RWPE2 (cell line): ENCODE measurements around the gene ARFIP2.
"Not testable (repeated sequence)": the region's sequence is repeated elsewhere in the genome, so short reads cannot be mapped to it uniquely, and the experiment has no call there.

Experiments
- ATAC-seq: fragments of 200-7000 bp; cut with Tn5 transposase; 3 replicates; pipeline ENCODE4 v1.9.1; 2021; ENCODE audit warnings: low read depth
- DNase-seq: peaks from one replicate; pipeline ENCODE4 v3.0.0-alpha.2; 2020; ENCODE audit warnings: low spot score
- H3K27ac ChIP-seq: fragments of 450-650 bp; 2 replicates; pipeline ENCODE4 v1.5.1; 2017; ENCODE audit warnings: mild to moderate bottlenecking; ENCODE audit not compliant: poor library complexity, severe bottlenecking
- H3K27me3 ChIP-seq: fragments of 250-450 bp; sonication (Bioruptor Pico); 2 replicates; pipeline ENCODE4 v1.5.1; 2021; ENCODE audit warnings: mild to moderate bottlenecking, moderate library complexity; ENCODE audit not compliant: insufficient read depth, poor library complexity, severe bottlenecking
- H3K36me3 ChIP-seq: fragments of 250-450 bp; sonication (Bioruptor Pico); 2 replicates; pipeline ENCODE4 v1.5.1; 2020; ENCODE audit warnings: low read depth, mild to moderate bottlenecking, moderate library complexity
- H3K4me1 ChIP-seq: fragments of 250-450 bp; sonication (Bioruptor Pico); 2 replicates; pipeline ENCODE4 v1.5.1; 2021; ENCODE audit warnings: mild to moderate bottlenecking, moderate library complexity; ENCODE audit not compliant: insufficient read depth, poor library complexity, severe bottlenecking
- H3K4me3 ChIP-seq: fragments of 250-450 bp; sonication (Bioruptor Pico); 2 replicates; pipeline ENCODE4 v1.5.1; 2021; ENCODE audit warnings: mild to moderate bottlenecking, moderate library complexity; ENCODE audit not compliant: severe bottlenecking
- H3K9me3 ChIP-seq: fragments of 250-450 bp; sonication (Bioruptor Pico); 2 replicates; pipeline ENCODE4 v1.5.1; 2021; ENCODE audit warnings: mild to moderate bottlenecking, moderate library complexity; ENCODE audit not compliant: severe bottlenecking
- CTCF ChIP-seq: fragments of 450-650 bp; IDR thresholded peaks from one replicate; pipeline ENCODE4 v1.5.1; 2017; ENCODE audit warnings: mild to moderate bottlenecking, moderate library complexity; ENCODE audit not compliant: poor library complexity, severe bottlenecking

ARFIP2 gene

GRCh38 chr11:6523253-6523652 lies 42.1 kb upstream of the ARFIP2 start:
- Histone ChIP-seq H3K4me3 (no peak overlapping the region), H3K27me3 (no peaks in the 10 kb centered on the region), H3K4me1 (peaks cover 6% of the 10 kb centered on the region), H3K27ac (no peak overlapping the region), H3K36me3 (0 out of 2 replicates have a peak, but pooled peaks cover 6% of the 10 kb centered on the region), H3K9me3 (no peaks in the 10 kb centered on the region)
- no peak for TF ChIP-seq CTCF
- DNase-seq, result no peak
- peak; percentile 95 for ATAC-seq

- not testable (repeated sequence) for H3K4me1 ChIP-seq, H3K27me3 ChIP-seq, H3K27ac ChIP-seq, H3K4me3 ChIP-seq, H3K9me3 ChIP-seq, H3K36me3 ChIP-seq, ATAC-seq, DNase-seq
Measured at GRCh38 chr11:6521946-6522345, 40.8 kb upstream of the ARFIP2 start.

GRCh38 chr11:6520265-6520664 lies 39.1 kb upstream of the ARFIP2 start:
- Histone ChIP-seq H3K27ac (no peak overlapping the region), H3K9me3 (no peaks in the 10 kb centered on the region), H3K4me3 (no peak overlapping the region), H3K4me1 (peaks cover 6% of the 10 kb centered on the region), H3K36me3 (0 out of 2 replicates have a peak, but pooled peaks cover 6% of the 10 kb centered on the region), H3K27me3 (no peaks in the 10 kb centered on the region)
- DNase-seq, result no peak
- ATAC-seq, result no peak
- no peak for TF ChIP-seq CTCF

- no peaks in the 10 kb centered on the region for H3K27me3 ChIP-seq
- H3K4me3 ChIP-seq, result no peak overlapping the region
- no peaks in the 10 kb centered on the region for H3K9me3 ChIP-seq
- no peak for DNase-seq
- H3K27ac ChIP-seq, result no peak overlapping the region
- ATAC-seq, result no peak
- no peak for TF ChIP-seq CTCF
- peaks cover 9% of the 10 kb centered on the region for H3K36me3 ChIP-seq
- H3K4me1 ChIP-seq, result no peaks in the 10 kb centered on the region
Measured at GRCh38 chr11:6516865-6517264, 35.7 kb upstream of the ARFIP2 start.

- TF ChIP-seq CTCF, result peak; percentile 82
- no peaks in the 10 kb centered on the region for H3K9me3 ChIP-seq
- no peaks in the 10 kb centered on the region for H3K4me1 ChIP-seq
- DNase-seq (no peak), ATAC-seq (peak; percentile 83)
- no peak overlapping the region for H3K4me3 ChIP-seq
- no peak overlapping the region for H3K27ac ChIP-seq
- peaks cover 30% of the 10 kb centered on the region for H3K36me3 ChIP-seq
- no peaks in the 10 kb centered on the region for H3K27me3 ChIP-seq
Measured at GRCh38 chr11:6505577-6506240, 24.6 kb upstream of the ARFIP2 start.
